Progenitor cell of endocrine pancreas (in vitro differentiated cells): ENCODE measurements around the gene ZCCHC7. TPM values are rescaled to one million over a fixed set of nuclear protein-coding genes. Genes with fewer than 3 reads are reported as not detected.

ENCODE experiments used
- DNase-seq: peaks from one replicate; pipeline ENCODE4 v3.0.0; 2021; ENCODE audit warnings: low spot score; ENCODE audit not compliant: unreplicated experiment
- H3K27ac Mint-ChIP-seq: 2 replicates; pipeline ENCODE4 v1.8.0; 2021; ENCODE audit warnings: mild to moderate bottlenecking, moderate library complexity, mixed read lengths
- H3K27me3 Mint-ChIP-seq: 2 replicates; pipeline ENCODE4 v1.8.0; 2021; ENCODE audit warnings: mixed read lengths
- H3K36me3 Mint-ChIP-seq: 2 replicates; pipeline ENCODE4 v1.8.0; 2022; ENCODE audit warnings: mixed read lengths; ENCODE audit not compliant: insufficient read depth
- H3K4me1 Mint-ChIP-seq: 2 replicates; pipeline ENCODE4 v1.8.0; 2021; ENCODE audit warnings: low read depth, mixed read lengths
- H3K4me3 Mint-ChIP-seq: 2 replicates; pipeline ENCODE4 v1.8.0; 2021; ENCODE audit warnings: low read depth, mild to moderate bottlenecking, moderate library complexity, mixed read lengths
- H3K9me3 Mint-ChIP-seq: 2 replicates; pipeline ENCODE4 v1.8.0; 2021; ENCODE audit warnings: low read depth, mixed read lengths
- total RNA-seq: library from RNA; stranded (reverse); gene quantifications from 2 replicates; pipeline ENCODE4 v1.2.1, GENCODE V29; 2021
- TF ChIP-seq, protein P1 (sequence below): fragments of 200-600 bp; sonication (generic); IDR thresholded peaks from one replicate; pipeline ENCODE4 v1.5.0; 2021; ENCODE audit warnings: antibody characterized with exemption, mild to moderate bottlenecking; ENCODE audit not compliant: unreplicated experiment

The ZCCHC7 gene
- total RNA-seq, 1 donor from 2014 or later: 16.6 TPM

- H3K36me3 Mint-ChIP-seq: no peaks in the 10 kb centered on the region
- TF ChIP-seq, protein P1, sequence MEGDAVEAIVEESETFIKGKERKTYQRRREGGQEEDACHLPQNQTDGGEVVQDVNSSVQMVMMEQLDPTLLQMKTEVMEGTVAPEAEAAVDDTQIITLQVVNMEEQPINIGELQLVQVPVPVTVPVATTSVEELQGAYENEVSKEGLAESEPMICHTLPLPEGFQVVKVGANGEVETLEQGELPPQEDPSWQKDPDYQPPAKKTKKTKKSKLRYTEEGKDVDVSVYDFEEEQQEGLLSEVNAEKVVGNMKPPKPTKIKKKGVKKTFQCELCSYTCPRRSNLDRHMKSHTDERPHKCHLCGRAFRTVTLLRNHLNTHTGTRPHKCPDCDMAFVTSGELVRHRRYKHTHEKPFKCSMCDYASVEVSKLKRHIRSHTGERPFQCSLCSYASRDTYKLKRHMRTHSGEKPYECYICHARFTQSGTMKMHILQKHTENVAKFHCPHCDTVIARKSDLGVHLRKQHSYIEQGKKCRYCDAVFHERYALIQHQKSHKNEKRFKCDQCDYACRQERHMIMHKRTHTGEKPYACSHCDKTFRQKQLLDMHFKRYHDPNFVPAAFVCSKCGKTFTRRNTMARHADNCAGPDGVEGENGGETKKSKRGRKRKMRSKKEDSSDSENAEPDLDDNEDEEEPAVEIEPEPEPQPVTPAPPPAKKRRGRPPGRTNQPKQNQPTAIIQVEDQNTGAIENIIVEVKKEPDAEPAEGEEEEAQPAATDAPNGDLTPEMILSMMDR: no peak
- H3K27ac Mint-ChIP-seq: peak overlapping the region; percentile 45
- H3K4me3 Mint-ChIP-seq: no peak overlapping the region
- DNase-seq: no peak
- H3K9me3 Mint-ChIP-seq: no peaks in the 10 kb centered on the region
- peaks cover 5% of the 10 kb centered on the region for H3K27me3 Mint-ChIP-seq
- peaks cover 26% of the 10 kb centered on the region for H3K4me1 Mint-ChIP-seq
Measured at GRCh38 chr9:37398464-37399025, 278.2 kb downstream of the ZCCHC7 start.

GRCh38 chr9:37399336-37399735 is 279.0 kb downstream of the ZCCHC7 start:
- H3K27me3 Mint-ChIP-seq: peaks cover 5% of the 10 kb centered on the region
- no peak overlapping the region for H3K4me3 Mint-ChIP-seq
- H3K4me1 Mint-ChIP-seq: peaks cover 27% of the 10 kb centered on the region
- no peaks in the 10 kb centered on the region for H3K36me3 Mint-ChIP-seq
- no peak for DNase-seq
- H3K27ac Mint-ChIP-seq: no peak overlapping the region
- TF ChIP-seq, protein P1: no peak
- H3K9me3 Mint-ChIP-seq: no peaks in the 10 kb centered on the region

DNA sequence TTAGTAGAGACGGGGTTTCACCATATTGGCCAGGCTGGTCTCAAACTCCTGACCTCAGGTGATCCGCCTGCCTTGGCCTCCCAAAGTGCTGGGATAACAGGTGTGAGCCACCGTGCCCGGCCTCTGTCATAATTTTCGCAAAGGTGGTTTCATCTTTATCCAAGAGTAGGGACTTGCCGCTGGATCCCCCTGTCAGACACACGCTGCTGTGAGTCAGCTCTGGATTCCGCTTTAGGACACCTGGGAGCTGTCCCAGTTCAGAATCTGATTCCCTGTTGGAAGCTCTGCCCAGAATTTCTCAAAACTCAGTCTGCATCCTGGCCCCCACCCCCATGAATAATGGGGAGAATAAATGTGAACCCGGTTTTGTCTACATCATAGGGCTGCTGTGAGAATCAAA is 284.2 kb downstream of the ZCCHC7 start:
- no peak overlapping the region for H3K27ac Mint-ChIP-seq
- H3K4me1 Mint-ChIP-seq: peaks cover 29% of the 10 kb centered on the region
- TF ChIP-seq, protein P1: no peak
- no peaks in the 10 kb centered on the region for H3K36me3 Mint-ChIP-seq
- DNase-seq: no peak
- no peaks in the 10 kb centered on the region for H3K27me3 Mint-ChIP-seq
- no peak overlapping the region for H3K4me3 Mint-ChIP-seq
- H3K9me3 Mint-ChIP-seq: no peaks in the 10 kb centered on the region

DNA sequence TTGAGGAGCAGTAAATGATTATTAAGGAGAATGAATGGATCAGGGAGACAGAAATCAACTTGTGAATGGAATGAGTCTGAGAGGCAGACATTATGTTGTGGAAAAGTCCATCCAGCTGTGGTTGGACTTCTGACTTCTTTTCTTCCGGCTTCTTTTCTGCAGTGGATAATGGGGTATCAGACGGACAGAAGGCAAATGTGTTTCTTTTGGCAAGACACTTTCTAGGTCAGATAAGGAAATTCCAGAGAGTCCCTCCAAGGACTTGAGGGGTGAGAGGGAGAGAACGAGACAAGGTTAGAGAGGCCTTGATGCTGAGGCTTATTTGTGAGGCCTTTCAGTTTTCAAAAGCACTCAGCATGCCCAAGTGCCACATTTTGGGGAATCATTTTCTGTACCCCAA is 285.0 kb downstream of the ZCCHC7 start:
- Mint-ChIP-seq H3K9me3 (no peaks in the 10 kb centered on the region), H3K4me3 (no peak overlapping the region), H3K4me1 (peaks cover 25% of the 10 kb centered on the region), H3K27ac (no peak overlapping the region), H3K27me3 (no peaks in the 10 kb centered on the region), H3K36me3 (no peaks in the 10 kb centered on the region)
- TF ChIP-seq, protein P1: no peak
- DNase-seq: no peak

DNA sequence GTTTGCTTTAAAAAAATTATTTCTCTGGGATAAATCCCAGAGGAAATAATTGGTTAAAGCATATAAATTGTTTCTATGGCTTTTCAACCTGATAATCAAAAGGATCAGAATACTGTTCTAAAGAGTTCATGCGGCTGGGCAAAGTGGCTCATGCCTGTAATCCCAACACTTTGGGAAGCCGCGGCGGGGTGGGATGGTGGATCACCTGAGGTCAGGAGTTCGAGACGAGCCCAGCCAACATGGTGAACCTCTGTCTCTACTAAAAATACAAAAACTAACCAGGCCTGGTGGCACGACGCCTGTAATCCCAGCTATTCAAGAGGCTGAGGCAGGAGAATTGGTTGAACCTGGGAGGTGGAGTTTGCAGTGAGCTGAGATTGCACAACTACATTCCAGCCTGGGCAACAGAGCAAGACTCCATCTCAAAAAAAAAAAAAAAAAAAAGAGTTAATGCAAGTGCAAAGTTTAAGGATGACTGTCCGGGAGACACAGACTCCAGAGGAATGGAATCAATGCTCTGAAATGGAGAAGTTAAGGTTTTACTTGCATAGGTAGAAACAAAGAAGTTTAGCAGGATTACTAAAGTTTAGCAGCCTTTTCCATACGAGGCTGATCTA is 285.5 kb downstream of the ZCCHC7 start:
- Mint-ChIP-seq H3K27me3 (no peaks in the 10 kb centered on the region), H3K27ac (peak overlapping the region; percentile 42), H3K9me3 (no peaks in the 10 kb centered on the region), H3K36me3 (no peaks in the 10 kb centered on the region), H3K4me1 (peaks cover 25% of the 10 kb centered on the region), H3K4me3 (no peak overlapping the region)
- TF ChIP-seq, protein P1: no peak
- DNase-seq: no peak
